Uterus (tissue), 4 donors: ENCODE results near the gene HMGN4. TPM values are rescaled to one million over a fixed set of nuclear protein-coding genes. Genes with fewer than 3 reads are reported as not detected.

Source experiments
- DNase-seq, 2 donors: peaks; one replicate each; pipeline ENCODE4 v3.0.0-alpha.2; 2019 to 2020
- H3K27ac ChIP-seq, 2 donors: fragments of 200-600 bp; sonication (generic); 1 replicate in 1 of 2; 2 replicates in 1 of 2; pipeline ENCODE4 v1.5.1; 2016 to 2018
- H3K27me3 ChIP-seq, 2 donors: fragments of 200-600 bp; sonication (generic); one replicate each; pipeline ENCODE4 v1.5.1; 2018 to 2019; ENCODE audit warnings: control low read depth in 1 of 2
- H3K36me3 ChIP-seq, 2 donors: fragments of 200-600 bp; sonication (generic); one replicate each; pipeline ENCODE4 v1.5.1; 2019; ENCODE audit warnings: control low read depth in 1 of 2
- H3K4me1 ChIP-seq, 2 donors: fragments of 200-600 bp; sonication (generic); one replicate each; pipeline ENCODE4 v1.5.1; 2018 to 2019; ENCODE audit warnings: control low read depth in 1 of 2
- H3K4me3 ChIP-seq, 2 donors: fragments of 200-600 bp; sonication (generic); 1 replicate in 1 of 2; 2 replicates in 1 of 2; pipeline ENCODE4 v1.5.1; 2018 to 2019; ENCODE audit warnings: mild to moderate bottlenecking in 1 of 2
- H3K9me3 ChIP-seq, 2 donors: fragments of 200-600 bp; sonication (generic); one replicate each; pipeline ENCODE4 v1.5.1; 2019; ENCODE audit warnings: control low read depth in 1 of 2
- CTCF ChIP-seq, 4 experiments: fragments of 200-600 bp in 2 of 4; fragments of 450-650 bp in 2 of 4; sonication (generic) in 2 of 4; IDR thresholded peaks; one replicate each; pipeline ENCODE4 v1.5.1; 2016 to 2019; ENCODE audit warnings: antibody characterized with exemption in 4 of 4, mild to moderate bottlenecking in 2 of 4, moderate library complexity in 1 of 4
- POLR2A ChIP-seq, 2 donors: fragments of 450-650 bp; IDR thresholded peaks; one replicate each; pipeline ENCODE4 v1.6.1; 2016; ENCODE audit warnings: antibody characterized with exemption in 2 of 2, mild to moderate bottlenecking in 1 of 2, moderate library complexity in 1 of 2
- intact Hi-C: fragments of 100-400 bp; cut with DNase I; formaldehyde crosslinking; loops from one replicate; pipeline ENCODE4 v1.15.1; 2023; ENCODE audit warnings: low total_unique reads
- total RNA-seq, 4 donors: library from RNA; depleted of rRNA in 3 of 4; stranded (reverse); fragments of >200 nt in 3 of 4; gene quantifications; one replicate each; pipeline versions ENCODE4 v1.1.0 to v1.2.4, GENCODE V29; 2014 to 2023
- donor health status: DM: yes; HTN: yes; CAD: no.

Gene HMGN4
- total RNA-seq, 4 donors from 2014 or later: 14.6 to 89.0 (median 73.3) TPM

- Histone ChIP-seq H3K27ac (peak overlapping the region; percentile 97 to 100), H3K4me3 (peak overlapping the region; percentile 88 to 93), H3K27me3 (no peaks in the 10 kb centered on the region), H3K4me1 (peaks cover 0 to 4% of the 10 kb centered on the region in 2 donors), H3K36me3 (no peaks in the 10 kb centered on the region), H3K9me3 (no peaks in the 10 kb centered on the region)
- DNase-seq: peak; percentile 92 to 93
- TF ChIP-seq CTCF (IDR thresholded peaks at IDR 0.05) (no peak), POLR2A (IDR thresholded peaks at IDR 0.05) (no peak)
- intact Hi-C loops: no loop called here
Measured at GRCh38 chr6:26537160-26537845, 863 bp upstream of the HMGN4 start.

- H3K4me1 ChIP-seq: peaks cover 0 to 4% of the 10 kb centered on the region in 2 donors
- intact Hi-C loops: no loop called here
- TF ChIP-seq CTCF (IDR thresholded peaks at IDR 0.05): no peak
- no peak for TF ChIP-seq POLR2A (IDR thresholded peaks at IDR 0.05)
Measured at GRCh38 chr6:26538572-26538902, 371 bp downstream of the HMGN4 start.

GRCh38 chr6:26539071-26539615 is 977 bp downstream of the HMGN4 start:
- Histone ChIP-seq H3K27ac (peak overlapping the region; percentile 97 to 100), H3K4me1 (peaks cover 0 to 4% of the 10 kb centered on the region in 2 donors), H3K4me3 (peak overlapping the region; percentile 88 to 93), H3K9me3 (no peaks in the 10 kb centered on the region), H3K36me3 (no peaks in the 10 kb centered on the region), H3K27me3 (no peaks in the 10 kb centered on the region)
- no peak for DNase-seq
- intact Hi-C loops: no loop called here
- TF ChIP-seq CTCF (IDR thresholded peaks at IDR 0.05): no peak
- no peak for TF ChIP-seq POLR2A (IDR thresholded peaks at IDR 0.05)

More at GRCh38 chr6:26538572-26538902, 371 bp downstream of the HMGN4 start:
- H3K36me3 ChIP-seq: no peaks in the 10 kb centered on the region
- no peaks in the 10 kb centered on the region for H3K9me3 ChIP-seq
- H3K27me3 ChIP-seq: no peaks in the 10 kb centered on the region
- H3K27ac ChIP-seq: peak overlapping the region; percentile 97 to 100
- DNase-seq: no peak
- H3K4me3 ChIP-seq: peak overlapping the region; percentile 88 to 93

- Histone ChIP-seq H3K4me1 (peaks cover 0 to 4% of the 10 kb centered on the region in 2 donors), H3K4me3 (no peak overlapping the region), H3K36me3 (no peaks in the 10 kb centered on the region), H3K9me3 (no peaks in the 10 kb centered on the region), H3K27ac (no peak overlapping the region), H3K27me3 (no peaks in the 10 kb centered on the region)
- no peak for DNase-seq
- no peak for TF ChIP-seq POLR2A (IDR thresholded peaks at IDR 0.05)
- no peak for TF ChIP-seq CTCF (IDR thresholded peaks at IDR 0.05)
- intact Hi-C loops: no loop called here
Measured at GRCh38 chr6:26541579-26541978, 3.4 kb downstream of the HMGN4 start.

GRCh38 chr6:26543953-26544352 is 5.8 kb downstream of the HMGN4 start:
- Histone ChIP-seq H3K9me3 (no peaks in the 10 kb centered on the region), H3K27me3 (no peaks in the 10 kb centered on the region), H3K27ac (no peak overlapping the region), H3K36me3 (no peaks in the 10 kb centered on the region), H3K4me3 (no peak overlapping the region), H3K4me1 (peaks cover 0 to 3% of the 10 kb centered on the region in 2 donors)
- intact Hi-C loops: no loop called here
- DNase-seq: no peak
- TF ChIP-seq CTCF (IDR thresholded peaks at IDR 0.05) (no peak), POLR2A (IDR thresholded peaks at IDR 0.05) (no peak)
